Activated CD4-positive, alpha-beta T cell treated with anti-CD3 and anti-CD28 coated beads, Interleukin-2, Interleukin-4, amounts not matched to agents 100 ng/mL and 50 ng/mL, durations not matched to agents 16 hours and 8 hours (primary cell): ENCODE results near the gene CAPZB.

Source experiments
- DNase-seq: peaks from one replicate; pipeline ENCODE4 v3.0.0-alpha.2; 2020; ENCODE audit warnings: low spot score

Gene CAPZB

DNA sequence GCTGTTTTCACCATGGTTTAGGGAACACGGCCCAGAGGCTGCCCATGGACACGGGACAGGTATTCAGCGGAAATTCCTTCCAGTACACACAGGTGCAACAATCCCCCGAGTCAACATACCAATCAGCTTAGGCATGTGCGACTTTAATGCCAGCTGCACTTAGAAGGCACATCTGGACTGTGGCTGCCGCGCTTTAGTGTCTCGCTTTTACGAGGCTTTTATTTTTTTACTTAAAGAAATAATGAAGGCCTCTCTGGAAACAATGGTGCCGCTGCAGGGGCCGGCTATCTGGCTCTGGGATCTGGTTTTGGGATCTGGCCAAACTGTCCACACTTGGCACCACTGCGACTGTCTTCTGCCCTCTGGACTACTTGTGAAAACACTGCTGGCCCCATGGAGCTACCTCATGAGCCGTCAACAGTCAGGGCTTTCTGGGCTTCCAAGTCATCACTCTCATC is 117.7 kb downstream of the CAPZB start:
- DNase-seq: no peak

DNA sequence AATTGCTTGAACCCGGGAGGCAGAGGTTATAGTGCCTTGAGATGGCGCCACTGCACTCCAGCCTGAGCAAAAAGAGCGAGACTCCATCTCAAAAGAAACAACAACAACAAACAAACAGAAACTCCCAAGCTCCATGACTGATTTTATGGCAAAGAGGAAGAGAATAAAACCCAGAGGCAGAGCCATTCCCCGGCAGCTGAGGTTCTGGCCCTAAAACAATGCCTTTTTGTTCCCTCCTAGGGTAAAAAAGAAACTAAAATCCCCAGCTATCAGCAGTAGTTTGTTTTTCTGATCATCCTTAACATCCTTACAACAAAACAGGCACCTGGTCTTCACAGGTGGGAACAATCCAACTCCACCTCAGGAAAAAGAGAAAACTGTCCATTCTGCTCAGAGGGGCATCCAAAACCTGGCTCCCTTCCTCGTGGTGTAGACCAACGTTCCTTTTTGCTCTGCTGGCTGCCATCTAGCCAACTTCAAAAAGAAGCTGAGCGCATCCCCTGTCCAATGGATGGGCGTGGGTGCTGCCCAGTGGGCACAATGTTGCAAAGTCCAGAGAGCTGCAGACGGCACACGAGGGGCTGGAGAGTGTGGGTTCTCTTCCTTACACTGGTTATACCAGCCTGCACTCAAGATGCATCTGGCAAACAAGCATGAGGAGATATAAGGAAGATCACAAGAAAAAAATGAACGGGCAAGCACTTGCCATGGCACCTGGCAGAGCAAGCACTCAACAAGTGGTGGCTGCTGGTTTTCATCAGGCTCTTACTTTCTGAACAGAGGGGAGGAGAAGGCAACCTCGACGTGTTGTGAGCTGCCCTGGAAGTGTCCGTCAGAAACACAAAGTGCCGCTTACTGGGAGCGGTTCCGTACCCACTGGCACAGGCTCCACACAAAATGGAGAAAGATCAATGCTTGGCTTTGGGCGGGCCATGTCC is 118.5 kb downstream of the CAPZB start:
- DNase-seq: no peak

DNA sequence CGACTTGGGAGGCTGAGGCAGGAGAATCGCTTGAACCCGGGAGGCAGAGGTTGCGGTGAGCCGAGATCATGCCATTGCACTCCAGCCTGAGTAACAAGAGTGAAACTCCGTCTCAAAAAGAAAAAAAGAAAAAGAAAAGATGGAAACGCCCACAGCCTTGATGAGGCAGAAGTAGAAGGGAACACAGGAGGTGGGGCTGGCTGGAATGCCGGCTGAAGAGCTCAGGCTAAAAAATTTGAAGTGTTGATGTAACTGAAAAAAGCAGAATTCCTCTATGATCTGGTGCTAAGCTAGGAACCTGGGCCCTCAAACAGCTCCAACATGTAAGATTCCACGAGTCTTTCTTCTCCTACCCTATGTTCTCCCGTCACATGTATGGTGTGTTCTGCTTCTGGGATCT is 119.6 kb downstream of the CAPZB start:
- no peak for DNase-seq

GRCh38 chr1:19363536-19364152 is 121.7 kb downstream of the CAPZB start:
- DNase-seq: no peak

DNA sequence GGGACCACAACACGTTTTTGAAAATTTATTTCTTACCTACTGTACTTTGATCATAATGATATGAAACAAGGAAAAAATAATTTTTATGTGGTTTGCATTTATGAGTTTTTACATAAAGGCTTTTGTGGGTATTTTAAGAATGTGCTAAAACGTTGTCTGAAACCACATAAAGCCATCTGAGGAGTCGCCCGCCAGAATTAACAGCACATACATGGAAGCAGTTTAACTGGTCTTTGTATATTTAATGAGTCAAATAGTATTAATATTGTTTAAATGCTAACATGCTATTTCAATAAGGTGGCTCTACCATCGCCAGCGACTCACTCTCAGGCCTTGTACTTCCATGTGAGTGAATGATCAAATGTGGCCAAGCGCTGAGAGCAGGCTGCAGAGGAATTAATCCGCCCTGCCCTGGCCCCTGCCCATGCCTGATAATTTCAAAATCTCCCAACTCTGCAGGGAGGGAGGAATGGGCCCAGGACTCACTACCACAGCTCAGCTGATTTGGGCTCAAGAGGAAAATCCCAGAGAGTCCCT is 123.7 kb downstream of the CAPZB start:
- no peak for DNase-seq

DNA sequence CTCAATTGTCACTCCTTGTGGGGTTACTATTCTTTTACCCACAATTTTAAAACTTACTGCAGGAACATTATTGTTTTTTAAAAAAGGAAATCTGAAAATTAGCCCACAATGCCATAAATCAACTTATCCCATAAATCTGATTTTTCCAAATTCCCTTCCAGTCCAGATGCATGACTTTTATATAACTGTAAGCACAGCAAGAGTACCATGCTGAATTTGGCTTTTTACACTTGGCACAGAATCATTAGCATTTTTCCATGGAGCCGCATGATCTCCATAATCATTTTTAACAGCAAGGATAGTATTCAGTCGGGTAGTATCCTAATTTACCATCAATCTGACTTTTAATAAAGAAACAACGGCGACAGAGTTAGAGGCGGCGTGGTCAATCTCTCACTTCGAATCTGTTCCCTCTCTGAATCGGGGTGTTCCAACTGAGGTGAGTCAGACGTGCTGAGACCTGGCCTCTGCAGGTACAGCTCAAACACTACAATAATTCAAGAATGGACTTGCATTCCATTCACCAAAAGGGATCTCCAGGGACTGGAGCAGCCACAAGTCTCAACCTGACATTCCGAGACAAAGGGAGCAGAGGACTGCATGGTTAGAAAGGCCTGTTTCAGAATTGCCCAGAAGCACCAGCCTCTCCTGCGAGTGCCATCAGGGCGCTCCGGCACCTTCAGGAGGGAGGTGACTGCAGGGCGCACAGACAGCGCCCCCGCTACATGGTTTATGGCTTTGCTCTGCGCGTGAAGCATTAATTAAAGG is 124.3 kb downstream of the CAPZB start:
- peak; percentile 6 for DNase-seq

DNA sequence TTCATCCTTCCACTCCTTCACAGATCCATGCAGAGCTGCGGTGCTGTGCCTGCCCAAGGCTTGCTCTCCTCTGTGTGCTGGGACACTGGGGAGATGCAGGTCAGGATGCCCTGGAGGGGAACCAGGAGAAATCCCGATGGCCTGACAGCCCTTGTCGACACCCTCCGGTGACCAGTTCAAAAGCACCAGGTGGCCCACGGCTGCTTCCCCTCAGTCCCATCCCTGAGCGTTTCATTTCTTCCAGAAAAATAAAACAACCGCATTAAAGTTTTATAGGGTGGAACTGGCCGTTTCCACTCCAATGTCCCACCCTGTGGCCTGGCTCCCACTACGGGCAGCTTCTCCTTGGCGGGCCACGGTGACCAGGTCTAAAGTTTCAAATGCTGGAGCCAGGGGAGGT is 124.9 kb downstream of the CAPZB start:
- DNase-seq: no peak

DNA sequence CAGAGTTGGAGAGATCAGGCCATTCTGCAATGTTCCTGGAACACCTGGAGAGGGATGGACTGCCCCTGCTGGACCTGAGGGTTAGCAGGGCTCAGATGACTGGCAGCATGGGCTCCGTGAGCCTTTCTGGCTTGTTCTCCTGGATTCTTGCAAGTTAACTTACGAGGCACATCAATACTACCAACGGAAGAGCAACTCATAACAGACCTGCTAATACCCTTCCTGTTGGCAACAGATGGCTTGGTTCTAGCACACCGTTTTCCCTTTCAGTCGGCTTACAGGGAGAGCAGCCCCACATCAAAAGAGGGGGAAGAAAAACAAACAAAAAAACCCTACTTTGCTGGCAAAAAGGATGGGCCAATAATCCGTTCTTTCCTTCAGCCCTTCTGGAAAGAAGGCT is 125.3 kb downstream of the CAPZB start:
- peak; percentile 43 for DNase-seq

- DNase-seq: no peak
Observed at GRCh38 chr1:19359357-19359756, 126.0 kb downstream of the CAPZB start.

GRCh38 chr1:19358710-19359109 is 126.6 kb downstream of the CAPZB start:
- no peak for DNase-seq

DNA sequence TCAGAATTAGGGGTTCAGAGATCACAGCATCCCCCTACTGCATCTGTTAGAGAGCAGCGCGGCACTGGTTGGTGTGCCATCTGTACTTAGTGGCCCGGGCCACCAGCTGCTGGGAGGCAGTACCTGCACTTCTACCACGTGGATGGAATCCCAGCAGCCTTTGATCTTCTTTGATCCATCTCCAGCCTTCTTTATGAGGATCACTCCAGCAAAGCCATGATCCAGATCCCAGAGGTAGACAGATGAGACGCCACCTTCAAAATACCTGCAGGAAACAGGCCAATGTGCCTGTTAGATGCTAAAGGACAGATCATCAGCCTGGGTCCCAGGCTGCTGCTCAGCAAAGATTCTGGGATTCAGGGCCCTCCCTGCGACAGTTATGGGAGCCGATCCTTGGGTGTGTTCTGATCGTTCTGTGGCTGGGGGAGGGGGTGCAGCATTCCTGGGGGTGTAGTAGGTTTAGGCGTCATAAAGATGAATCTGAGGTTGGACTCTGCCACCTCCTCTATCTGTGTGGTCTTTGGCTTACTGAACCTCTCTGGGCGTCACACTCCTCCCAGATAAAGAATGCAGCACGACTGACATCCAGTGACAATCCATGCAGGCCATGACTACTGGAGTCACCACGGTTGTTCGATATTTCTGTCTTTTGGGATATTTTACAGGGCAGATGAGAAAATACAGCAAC is 127.9 kb downstream of the CAPZB start:
- DNase-seq: no peak

DNA sequence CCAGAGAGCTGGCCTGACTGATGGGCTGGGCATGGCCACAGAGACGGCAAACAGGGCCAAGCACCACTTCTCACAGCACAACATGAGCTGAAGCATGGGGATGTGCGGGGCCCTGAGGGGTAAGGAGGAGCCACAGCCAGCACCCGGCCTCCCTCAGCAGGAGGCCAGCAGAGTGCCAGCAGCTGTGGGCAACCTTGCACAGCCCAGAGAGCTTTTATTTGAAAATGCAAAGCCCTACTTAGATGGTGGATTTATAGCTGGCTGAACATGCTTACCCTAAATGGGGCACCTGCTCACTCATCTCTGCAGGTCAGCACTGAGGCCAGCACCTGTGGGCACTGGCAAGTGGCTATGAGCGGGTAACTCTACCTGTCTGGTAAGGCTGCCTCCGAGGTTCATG is 129.1 kb downstream of the CAPZB start:
- DNase-seq: no peak

DNA sequence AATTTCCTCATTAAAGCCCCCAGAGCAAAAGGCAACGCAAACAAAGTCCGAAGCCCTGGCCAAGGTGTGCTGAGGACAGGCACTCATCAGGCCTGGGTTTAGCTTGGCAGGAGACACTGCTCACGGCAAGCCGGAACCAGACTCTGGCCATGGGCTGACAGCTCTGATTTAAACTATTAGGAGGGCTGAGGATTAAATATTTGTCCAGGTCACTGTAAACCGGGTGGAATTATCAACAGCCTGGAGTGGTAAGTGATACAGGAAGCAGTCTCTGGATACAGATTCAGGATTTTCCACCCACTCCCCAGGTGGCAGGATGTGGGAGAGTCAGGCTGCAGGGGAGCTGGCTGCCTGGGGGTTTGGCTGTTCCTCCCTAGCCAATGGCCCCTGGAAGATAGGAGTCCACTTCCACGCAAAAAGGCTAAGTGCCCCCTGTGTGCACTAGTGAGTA is 130.8 kb downstream of the CAPZB start:
- no peak for DNase-seq

DNA sequence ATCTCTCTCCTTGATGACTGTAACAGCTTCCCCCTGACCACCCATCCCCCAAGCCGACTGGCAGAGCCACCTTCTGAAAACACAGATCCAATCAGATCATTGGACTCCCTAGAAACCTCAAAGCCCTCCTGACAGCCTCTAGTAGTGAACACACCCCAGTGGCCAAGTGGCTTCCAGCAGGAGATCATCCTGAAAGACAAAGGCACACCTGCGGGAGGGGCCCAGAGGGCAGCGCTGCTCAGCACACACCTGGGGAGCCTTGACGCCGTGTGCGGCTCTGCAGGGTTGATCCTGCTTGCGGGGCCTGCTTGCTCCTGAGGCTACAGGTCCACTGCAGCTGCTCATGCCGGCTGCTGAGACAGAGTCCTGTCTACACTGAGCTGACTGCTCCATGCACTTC is 131.7 kb downstream of the CAPZB start:
- DNase-seq: no peak

GRCh38 chr1:19352839-19353238 is 132.5 kb downstream of the CAPZB start:
- DNase-seq: no peak

DNA sequence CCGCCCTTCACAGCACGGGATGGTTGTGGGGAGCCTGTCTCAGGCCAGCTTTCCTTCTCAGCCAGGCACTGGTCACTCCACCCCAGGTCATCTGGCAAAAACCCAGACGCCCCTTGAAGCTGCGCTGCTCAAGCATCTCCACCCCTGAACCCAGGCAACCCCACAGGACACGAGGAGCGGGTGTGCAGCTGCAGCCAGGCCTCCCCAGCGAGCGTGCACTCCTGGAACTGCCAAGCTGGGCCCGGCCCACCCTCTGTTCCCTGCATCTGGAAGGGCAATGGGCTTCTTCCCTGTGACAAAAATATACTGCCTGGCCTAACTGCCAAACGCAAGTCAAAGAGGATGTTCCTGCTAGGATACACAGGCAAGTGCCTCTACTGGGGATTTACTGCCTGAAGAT is 133.5 kb downstream of the CAPZB start:
- no peak for DNase-seq

- no peak for DNase-seq
Observed at GRCh38 chr1:19350566-19350965, 134.8 kb downstream of the CAPZB start.

DNA sequence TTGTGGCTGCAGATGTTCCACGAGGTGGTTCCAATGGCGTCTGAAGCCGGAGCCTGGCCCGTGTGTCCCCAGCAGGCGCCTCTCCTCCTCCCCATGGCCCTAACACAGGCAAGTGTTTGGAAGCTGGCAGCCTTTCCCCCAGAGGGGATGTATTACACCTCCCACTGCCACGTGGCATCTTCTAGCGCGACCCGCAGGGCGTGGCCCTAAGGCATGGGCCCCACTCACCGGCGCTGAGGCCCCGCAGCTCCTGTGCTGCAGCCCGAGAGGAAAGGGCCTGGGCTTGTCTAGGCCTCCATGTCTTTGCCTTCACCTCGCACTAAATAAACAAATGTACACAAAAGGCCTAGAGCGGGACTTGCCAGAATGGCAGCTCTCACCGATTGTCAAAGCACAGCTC is 135.3 kb downstream of the CAPZB start:
- no peak for DNase-seq

DNA sequence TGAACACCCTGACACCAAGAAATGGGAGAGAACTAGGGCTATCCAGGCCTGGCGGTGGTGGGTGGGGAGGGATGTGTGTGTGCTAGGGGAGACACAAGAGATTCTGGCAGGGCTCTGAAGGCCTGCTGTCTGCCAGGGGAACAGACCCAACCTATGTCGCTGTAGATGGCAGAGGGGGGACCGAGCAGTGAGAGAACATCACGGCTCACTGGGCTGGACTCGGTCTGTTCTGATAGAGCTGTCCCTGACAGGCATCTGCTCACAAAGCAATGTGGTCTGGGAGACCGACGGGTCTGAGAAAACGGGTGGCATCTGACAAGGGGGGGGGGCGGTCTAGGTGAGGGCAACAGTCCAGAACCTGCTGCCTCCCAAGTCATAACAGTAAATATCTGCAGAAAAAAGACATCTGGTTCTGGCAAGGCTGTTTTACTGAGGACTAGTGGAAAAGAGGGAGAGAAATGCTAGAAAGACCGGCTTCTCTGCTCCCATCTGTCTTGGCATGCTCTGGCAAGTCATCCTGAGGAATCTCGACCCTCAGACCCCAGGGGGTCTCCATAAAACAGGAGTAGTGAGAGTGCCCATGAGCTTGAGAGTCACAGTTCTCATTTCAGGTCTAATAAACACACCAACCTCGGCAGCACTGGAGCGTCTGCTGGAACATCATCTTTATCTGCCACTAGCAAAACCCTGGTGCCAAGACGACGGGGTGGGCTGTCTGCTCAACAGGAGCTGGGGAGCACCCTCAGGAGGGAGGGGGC is 136.7 kb downstream of the CAPZB start:
- DNase-seq: no peak

GRCh38 chr1:19347533-19348172 is 137.7 kb downstream of the CAPZB start:
- DNase-seq: no peak

GRCh38 chr1:19346026-19346425 is 139.3 kb downstream of the CAPZB start:
- DNase-seq: no peak
